Measurements from ENCODE around the gene TLL2. TPM values are rescaled to one million over a fixed set of nuclear protein-coding genes. Genes with fewer than 3 reads are reported as not detected.

TLL2 gene
- total and polyA plus RNA-seq, 2 experiments from 2014 or later: 2.6 to 3.0 TPM

DNA sequence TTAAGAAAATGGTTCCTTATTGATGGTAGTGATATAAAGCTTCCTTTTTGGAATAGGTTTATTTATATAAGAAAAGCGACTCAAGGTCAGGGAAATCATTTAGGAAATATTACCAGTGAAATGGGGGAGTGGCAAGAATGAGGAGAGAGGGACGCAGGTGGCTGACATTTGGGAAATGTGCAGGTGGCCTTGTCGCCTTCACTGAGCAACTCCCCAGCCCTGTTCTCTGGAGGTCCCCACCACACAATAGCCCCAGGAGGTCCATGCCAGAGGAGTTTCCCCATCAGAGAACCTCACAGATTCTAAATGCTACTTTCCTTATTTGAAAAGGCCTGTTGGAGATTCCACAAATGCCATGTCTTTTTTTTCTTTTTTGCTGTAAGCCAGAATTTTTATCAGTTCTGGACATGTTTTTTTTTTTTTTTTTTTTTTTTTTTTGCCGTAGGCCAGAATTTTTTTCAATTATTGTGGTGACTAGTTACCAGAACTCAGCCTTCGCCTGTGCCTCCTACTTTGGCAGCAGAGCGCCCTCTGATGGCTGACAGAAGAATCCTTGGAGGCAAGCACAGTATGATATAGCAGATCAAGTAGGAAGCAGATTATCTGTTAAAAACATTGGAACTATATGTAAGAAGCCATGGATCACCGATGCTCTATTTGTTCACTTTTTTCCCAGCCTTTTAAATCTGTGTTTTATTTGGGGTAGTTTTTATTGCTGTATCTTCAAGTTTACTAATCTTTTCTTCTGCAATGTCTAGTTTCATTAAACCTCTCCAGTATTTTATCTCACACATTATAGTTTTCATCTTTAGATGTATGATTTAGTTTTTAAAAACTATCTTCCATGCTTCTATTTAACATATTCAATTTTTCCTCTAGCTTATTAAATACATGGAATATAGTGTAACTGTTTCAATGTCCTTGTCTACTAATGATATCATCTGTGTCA is 173.5 kb downstream of the TLL2 start:
- ATAC-seq: peak; percentile 87
- H3K27ac ChIP-seq (ENCODE audit: low read depth): no peak overlapping the region

GRCh38 chr10:96339383-96339782 is 174.3 kb downstream of the TLL2 start:
- Mint-ChIP-seq H3K27ac (no peak overlapping the region), H3K36me3 (ENCODE audit: low read depth) (peaks cover 9% of the 10 kb centered on the region; the same call in 1 of the 3 replicates), H3K9me3 (no peaks in the 10 kb centered on the region), H3K4me1 (peaks cover 33% of the 10 kb centered on the region), H3K4me3 (no peak overlapping the region), H3K27me3 (ENCODE audit: insufficient read depth, low read depth, poor library complexity) (peaks cover 12% of the 10 kb centered on the region)
- H3F3A ChIP-seq (replicated peaks; ENCODE audit: low read depth): no peaks in the 10 kb centered on the region
- H4K20me1 ChIP-seq (replicated peaks; ENCODE audit: insufficient read depth): no peaks in the 10 kb centered on the region
- no peaks in the 10 kb centered on the region for H3K36me3 ChIP-seq (ENCODE audit: insufficient read depth)
- H3K27me3 ChIP-seq (ENCODE audit: insufficient read depth): no peaks in the 10 kb centered on the region
- H3K9me2 ChIP-seq (ENCODE audit: insufficient read depth): peaks cover 3% of the 10 kb centered on the region; the same call in 1 of the 2 replicates
- no peak overlapping the region for H3K4me3 ChIP-seq
- H3K4me1 ChIP-seq (ENCODE audit: insufficient read depth): peaks cover 10% of the 10 kb centered on the region
- H3K79me2 ChIP-seq (replicated peaks; ENCODE audit: insufficient read depth): no peaks in the 10 kb centered on the region
- no peak overlapping the region for H3K27ac ChIP-seq (ENCODE audit: low read depth)
- ATAC-seq (no peak), DNase-seq (ENCODE audit: low spot score) (no peak)
- H3K4me2 ChIP-seq: no peak overlapping the region
- no peak overlapping the region; the same call in 1 of the 2 replicates for H2AFZ ChIP-seq
- no peak for TF ChIP-seq NANOG (IDR thresholded peaks at IDR 0.05; ENCODE audit: borderline replicate concordance)
- TF ChIP-seq ETS1 (IDR thresholded peaks at IDR 0.05): no peak
- no peak for TF ChIP-seq STAT1 (IDR thresholded peaks at IDR 0.05; ENCODE audit: unreplicated experiment)
- TF ChIP-seq ZNF331 (CRISPR knock-in tag; IDR thresholded peaks at IDR 0.05; ENCODE audit: low read depth): no peak
- TF ChIP-seq, protein P1, sequence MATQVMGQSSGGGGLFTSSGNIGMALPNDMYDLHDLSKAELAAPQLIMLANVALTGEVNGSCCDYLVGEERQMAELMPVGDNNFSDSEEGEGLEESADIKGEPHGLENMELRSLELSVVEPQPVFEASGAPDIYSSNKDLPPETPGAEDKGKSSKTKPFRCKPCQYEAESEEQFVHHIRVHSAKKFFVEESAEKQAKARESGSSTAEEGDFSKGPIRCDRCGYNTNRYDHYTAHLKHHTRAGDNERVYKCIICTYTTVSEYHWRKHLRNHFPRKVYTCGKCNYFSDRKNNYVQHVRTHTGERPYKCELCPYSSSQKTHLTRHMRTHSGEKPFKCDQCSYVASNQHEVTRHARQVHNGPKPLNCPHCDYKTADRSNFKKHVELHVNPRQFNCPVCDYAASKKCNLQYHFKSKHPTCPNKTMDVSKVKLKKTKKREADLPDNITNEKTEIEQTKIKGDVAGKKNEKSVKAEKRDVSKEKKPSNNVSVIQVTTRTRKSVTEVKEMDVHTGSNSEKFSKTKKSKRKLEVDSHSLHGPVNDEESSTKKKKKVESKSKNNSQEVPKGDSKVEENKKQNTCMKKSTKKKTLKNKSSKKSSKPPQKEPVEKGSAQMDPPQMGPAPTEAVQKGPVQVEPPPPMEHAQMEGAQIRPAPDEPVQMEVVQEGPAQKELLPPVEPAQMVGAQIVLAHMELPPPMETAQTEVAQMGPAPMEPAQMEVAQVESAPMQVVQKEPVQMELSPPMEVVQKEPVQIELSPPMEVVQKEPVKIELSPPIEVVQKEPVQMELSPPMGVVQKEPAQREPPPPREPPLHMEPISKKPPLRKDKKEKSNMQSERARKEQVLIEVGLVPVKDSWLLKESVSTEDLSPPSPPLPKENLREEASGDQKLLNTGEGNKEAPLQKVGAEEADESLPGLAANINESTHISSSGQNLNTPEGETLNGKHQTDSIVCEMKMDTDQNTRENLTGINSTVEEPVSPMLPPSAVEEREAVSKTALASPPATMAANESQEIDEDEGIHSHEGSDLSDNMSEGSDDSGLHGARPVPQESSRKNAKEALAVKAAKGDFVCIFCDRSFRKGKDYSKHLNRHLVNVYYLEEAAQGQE (IDR thresholded peaks at IDR 0.05; ENCODE audit: unreplicated experiment): no peak
- TF ChIP-seq ZNF114 (CRISPR knock-in tag; IDR thresholded peaks at IDR 0.05): no peak
- no peak for TF ChIP-seq CREB1 (CRISPR knock-in tag; IDR thresholded peaks at IDR 0.05; ENCODE audit: low read depth)
- no peak for TF ChIP-seq EZH2 (IDR thresholded peaks at IDR 0.05; ENCODE audit: low read depth, unreplicated experiment)
- TF ChIP-seq, protein P2, sequence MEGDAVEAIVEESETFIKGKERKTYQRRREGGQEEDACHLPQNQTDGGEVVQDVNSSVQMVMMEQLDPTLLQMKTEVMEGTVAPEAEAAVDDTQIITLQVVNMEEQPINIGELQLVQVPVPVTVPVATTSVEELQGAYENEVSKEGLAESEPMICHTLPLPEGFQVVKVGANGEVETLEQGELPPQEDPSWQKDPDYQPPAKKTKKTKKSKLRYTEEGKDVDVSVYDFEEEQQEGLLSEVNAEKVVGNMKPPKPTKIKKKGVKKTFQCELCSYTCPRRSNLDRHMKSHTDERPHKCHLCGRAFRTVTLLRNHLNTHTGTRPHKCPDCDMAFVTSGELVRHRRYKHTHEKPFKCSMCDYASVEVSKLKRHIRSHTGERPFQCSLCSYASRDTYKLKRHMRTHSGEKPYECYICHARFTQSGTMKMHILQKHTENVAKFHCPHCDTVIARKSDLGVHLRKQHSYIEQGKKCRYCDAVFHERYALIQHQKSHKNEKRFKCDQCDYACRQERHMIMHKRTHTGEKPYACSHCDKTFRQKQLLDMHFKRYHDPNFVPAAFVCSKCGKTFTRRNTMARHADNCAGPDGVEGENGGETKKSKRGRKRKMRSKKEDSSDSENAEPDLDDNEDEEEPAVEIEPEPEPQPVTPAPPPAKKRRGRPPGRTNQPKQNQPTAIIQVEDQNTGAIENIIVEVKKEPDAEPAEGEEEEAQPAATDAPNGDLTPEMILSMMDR (conservative IDR thresholded peaks at IDR 0.05; ENCODE audit: low read depth in 2 of 2): no peak
- TF ChIP-seq JUNB (IDR thresholded peaks at IDR 0.05; ENCODE audit: unreplicated experiment): no peak

More for the DNA sequence above, 173.5 kb downstream of the TLL2 start:
- no peaks in the 10 kb centered on the region for H3K36me3 ChIP-seq (ENCODE audit: insufficient read depth)
- H3K4me3 ChIP-seq: no peak overlapping the region
- no peak overlapping the region for H2AFZ ChIP-seq
- H3K27me3 ChIP-seq (ENCODE audit: insufficient read depth): no peaks in the 10 kb centered on the region
- no peak overlapping the region for H3K4me3 Mint-ChIP-seq
- H3K79me2 ChIP-seq (replicated peaks; ENCODE audit: insufficient read depth): no peaks in the 10 kb centered on the region
- H3K4me2 ChIP-seq: no peak overlapping the region
- no peaks in the 10 kb centered on the region for H3F3A ChIP-seq (replicated peaks; ENCODE audit: low read depth)
- peaks cover 10% of the 10 kb centered on the region; the same call in 2 of the 3 replicates for H3K36me3 Mint-ChIP-seq (ENCODE audit: low read depth)
- TF ChIP-seq JUNB (IDR thresholded peaks at IDR 0.05; ENCODE audit: unreplicated experiment): no peak
- TF ChIP-seq, protein P2 (conservative IDR thresholded peaks at IDR 0.05; ENCODE audit: low read depth in 2 of 2): peak; percentile 92 to 95
- peaks cover 4% of the 10 kb centered on the region; the same call in 1 of the 2 replicates for H3K9me2 ChIP-seq (ENCODE audit: insufficient read depth)
- H4K20me1 ChIP-seq (replicated peaks; ENCODE audit: insufficient read depth): no peaks in the 10 kb centered on the region
- H3K9me3 Mint-ChIP-seq: peaks cover under 1% of the 10 kb centered on the region; the same call in 2 of the 3 replicates
- H3K27me3 Mint-ChIP-seq (ENCODE audit: insufficient read depth, low read depth, poor library complexity): peaks cover 12% of the 10 kb centered on the region
- peaks cover 11% of the 10 kb centered on the region for H3K4me1 ChIP-seq (ENCODE audit: insufficient read depth)
- peaks cover 38% of the 10 kb centered on the region for H3K4me1 Mint-ChIP-seq
- DNase-seq (ENCODE audit: low spot score): peak; percentile 88
- H3K27ac Mint-ChIP-seq: no peak overlapping the region
